WTC11 (cell line): ENCODE measurements around the gene XAGE3.

ENCODE experiments used
- ARID4B ChIP-seq: sonication (generic); formaldehyde crosslinking; IDR thresholded peaks from 2 replicates; pipeline ENCODE4 v1.8.0; 2023; ENCODE audit warnings: missing genetic modification reagents, mild to moderate bottlenecking, borderline replicate concordance
- CREB1 ChIP-seq: sonication (generic); formaldehyde crosslinking; IDR thresholded peaks from 2 replicates; pipeline ENCODE4 v1.8.0; 2023; ENCODE audit warnings: mild to moderate bottlenecking, missing genetic modification reagents
- ETV6 ChIP-seq: sonication (generic); formaldehyde crosslinking; IDR thresholded peaks from 2 replicates; pipeline ENCODE4 v1.8.1; 2022; ENCODE audit warnings: mild to moderate bottlenecking, missing genetic modification reagents
- FOXK1 ChIP-seq: sonication (generic); formaldehyde crosslinking; IDR thresholded peaks from 2 replicates; pipeline ENCODE4 v1.8.0; 2022; ENCODE audit warnings: mild to moderate bottlenecking, moderate library complexity, missing genetic modification reagents
- IRF2 ChIP-seq: sonication (generic); formaldehyde crosslinking; IDR thresholded peaks from 2 replicates; pipeline ENCODE4 v1.8.0; 2022; ENCODE audit warnings: low read depth, missing genetic modification reagents, borderline replicate concordance
- NR2C2 ChIP-seq: sonication (generic); formaldehyde crosslinking; IDR thresholded peaks from 2 replicates; pipeline ENCODE4 v1.8.0; 2022; ENCODE audit warnings: mild to moderate bottlenecking, missing genetic modification reagents
- SMAD4 ChIP-seq: sonication (generic); formaldehyde crosslinking; IDR thresholded peaks from 2 replicates; pipeline ENCODE4 v1.8.0; 2022; ENCODE audit warnings: mild to moderate bottlenecking, missing genetic modification reagents
- SP1 ChIP-seq: sonication (generic); formaldehyde crosslinking; conservative IDR thresholded peaks from 2 replicates; pipeline ENCODE4 v1.8.1; 2022; ENCODE audit warnings: missing genetic modification reagents
- ZBTB43 ChIP-seq: sonication (generic); formaldehyde crosslinking; IDR thresholded peaks from 2 replicates; pipeline ENCODE4 v1.8.1; 2023; ENCODE audit warnings: mild to moderate bottlenecking, missing genetic modification reagents
- ZNF317 ChIP-seq: sonication (generic); formaldehyde crosslinking; IDR thresholded peaks from 2 replicates; pipeline ENCODE4 v1.8.1; 2023; ENCODE audit warnings: low read depth, mild to moderate bottlenecking, moderate library complexity, missing genetic modification reagents, borderline replicate concordance
- TF ChIP-seq, protein P1 (sequence below): fragments of 200-600 bp; IDR thresholded peaks from 2 replicates; pipeline ENCODE4 v1.8.0; 2022; ENCODE audit warnings: antibody characterized with exemption
- TF ChIP-seq, protein P2 (sequence below): sonication (generic); formaldehyde crosslinking; IDR thresholded peaks from 2 replicates; pipeline ENCODE4 v1.8.0; 2023; ENCODE audit warnings: missing genetic modification reagents
- TF ChIP-seq, protein P3 (sequence below): sonication (generic); formaldehyde crosslinking; IDR thresholded peaks from 2 replicates; pipeline ENCODE4 v1.8.0; 2022; ENCODE audit warnings: missing genetic modification reagents

- TF ChIP-seq SP1 (no peak), NR2C2 (CRISPR knock-in tag) (no peak), SMAD4 (CRISPR knock-in tag) (no peak), IRF2 (CRISPR knock-in tag) (no peak), FOXK1 (CRISPR knock-in tag) (no peak), ETV6 (no peak), ARID4B (CRISPR knock-in tag) (no peak), ZNF317 (CRISPR knock-in tag) (no peak), CREB1 (CRISPR knock-in tag) (no peak), ZBTB43 (CRISPR knock-in tag) (no peak)
- TF ChIP-seq, protein P1, sequence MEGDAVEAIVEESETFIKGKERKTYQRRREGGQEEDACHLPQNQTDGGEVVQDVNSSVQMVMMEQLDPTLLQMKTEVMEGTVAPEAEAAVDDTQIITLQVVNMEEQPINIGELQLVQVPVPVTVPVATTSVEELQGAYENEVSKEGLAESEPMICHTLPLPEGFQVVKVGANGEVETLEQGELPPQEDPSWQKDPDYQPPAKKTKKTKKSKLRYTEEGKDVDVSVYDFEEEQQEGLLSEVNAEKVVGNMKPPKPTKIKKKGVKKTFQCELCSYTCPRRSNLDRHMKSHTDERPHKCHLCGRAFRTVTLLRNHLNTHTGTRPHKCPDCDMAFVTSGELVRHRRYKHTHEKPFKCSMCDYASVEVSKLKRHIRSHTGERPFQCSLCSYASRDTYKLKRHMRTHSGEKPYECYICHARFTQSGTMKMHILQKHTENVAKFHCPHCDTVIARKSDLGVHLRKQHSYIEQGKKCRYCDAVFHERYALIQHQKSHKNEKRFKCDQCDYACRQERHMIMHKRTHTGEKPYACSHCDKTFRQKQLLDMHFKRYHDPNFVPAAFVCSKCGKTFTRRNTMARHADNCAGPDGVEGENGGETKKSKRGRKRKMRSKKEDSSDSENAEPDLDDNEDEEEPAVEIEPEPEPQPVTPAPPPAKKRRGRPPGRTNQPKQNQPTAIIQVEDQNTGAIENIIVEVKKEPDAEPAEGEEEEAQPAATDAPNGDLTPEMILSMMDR = no peak
- TF ChIP-seq, protein P2, sequence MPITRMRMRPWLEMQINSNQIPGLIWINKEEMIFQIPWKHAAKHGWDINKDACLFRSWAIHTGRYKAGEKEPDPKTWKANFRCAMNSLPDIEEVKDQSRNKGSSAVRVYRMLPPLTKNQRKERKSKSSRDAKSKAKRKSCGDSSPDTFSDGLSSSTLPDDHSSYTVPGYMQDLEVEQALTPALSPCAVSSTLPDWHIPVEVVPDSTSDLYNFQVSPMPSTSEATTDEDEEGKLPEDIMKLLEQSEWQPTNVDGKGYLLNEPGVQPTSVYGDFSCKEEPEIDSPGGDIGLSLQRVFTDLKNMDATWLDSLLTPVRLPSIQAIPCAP (CRISPR knock-in tag) = no peak
- TF ChIP-seq, protein P3, sequence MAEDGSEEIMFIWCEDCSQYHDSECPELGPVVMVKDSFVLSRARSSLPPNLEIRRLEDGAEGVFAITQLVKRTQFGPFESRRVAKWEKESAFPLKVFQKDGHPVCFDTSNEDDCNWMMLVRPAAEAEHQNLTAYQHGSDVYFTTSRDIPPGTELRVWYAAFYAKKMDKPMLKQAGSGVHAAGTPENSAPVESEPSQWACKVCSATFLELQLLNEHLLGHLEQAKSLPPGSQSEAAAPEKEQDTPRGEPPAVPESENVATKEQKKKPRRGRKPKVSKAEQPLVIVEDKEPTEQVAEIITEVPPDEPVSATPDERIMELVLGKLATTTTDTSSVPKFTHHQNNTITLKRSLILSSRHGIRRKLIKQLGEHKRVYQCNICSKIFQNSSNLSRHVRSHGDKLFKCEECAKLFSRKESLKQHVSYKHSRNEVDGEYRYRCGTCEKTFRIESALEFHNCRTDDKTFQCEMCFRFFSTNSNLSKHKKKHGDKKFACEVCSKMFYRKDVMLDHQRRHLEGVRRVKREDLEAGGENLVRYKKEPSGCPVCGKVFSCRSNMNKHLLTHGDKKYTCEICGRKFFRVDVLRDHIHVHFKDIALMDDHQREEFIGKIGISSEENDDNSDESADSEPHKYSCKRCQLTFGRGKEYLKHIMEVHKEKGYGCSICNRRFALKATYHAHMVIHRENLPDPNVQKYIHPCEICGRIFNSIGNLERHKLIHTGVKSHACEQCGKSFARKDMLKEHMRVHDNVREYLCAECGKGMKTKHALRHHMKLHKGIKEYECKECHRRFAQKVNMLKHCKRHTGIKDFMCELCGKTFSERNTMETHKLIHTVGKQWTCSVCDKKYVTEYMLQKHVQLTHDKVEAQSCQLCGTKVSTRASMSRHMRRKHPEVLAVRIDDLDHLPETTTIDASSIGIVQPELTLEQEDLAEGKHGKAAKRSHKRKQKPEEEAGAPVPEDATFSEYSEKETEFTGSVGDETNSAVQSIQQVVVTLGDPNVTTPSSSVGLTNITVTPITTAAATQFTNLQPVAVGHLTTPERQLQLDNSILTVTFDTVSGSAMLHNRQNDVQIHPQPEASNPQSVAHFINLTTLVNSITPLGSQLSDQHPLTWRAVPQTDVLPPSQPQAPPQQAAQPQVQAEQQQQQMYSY (CRISPR knock-in tag) = no peak
Measured at GRCh38 chrX:52830551-52830950, 37.3 kb downstream of the XAGE3 start.
